ENCODE measurements around the gene ROGDI. TPM values are rescaled to one million over a fixed set of nuclear protein-coding genes. Genes with fewer than 3 reads are reported as not detected.

Gene ROGDI
- polyA plus RNA-seq, 1 donor (not counting 4 experiments of a cell fraction or from before 2014, with no cell fraction given), result 20.5 TPM

- no peaks in the 10 kb centered on the region for H3K27me3 ChIP-seq (ENCODE audit: control insufficient read depth, extremely low read depth, insufficient read depth, low read length)
- no peaks in the 10 kb centered on the region for H3K4me1 ChIP-seq (ENCODE audit: control insufficient read depth, extremely low read depth, insufficient read depth, low read length)
- no peak overlapping the region for H3K4me3 ChIP-seq (ENCODE audit: control insufficient read depth in 2 of 3, extremely low read depth in 1 of 3, insufficient read depth in 2 of 3, low read depth in 1 of 3, low read length in 3 of 3)
- peaks cover 15% of the 10 kb centered on the region for H3K79me2 ChIP-seq (ENCODE audit: control insufficient read depth, insufficient read depth, low read length)
- no peaks in the 10 kb centered on the region for H3K9me1 ChIP-seq (ENCODE audit: control insufficient read depth, extremely low read depth, insufficient read depth, low read length)
- no peak for DNase-seq (ENCODE audit: low read depth, low spot score)
- no peak for FAIRE-seq
- H4K20me1 ChIP-seq (ENCODE audit: control insufficient read depth, extremely low read depth, insufficient read depth, low read length), result no peaks in the 10 kb centered on the region
- H3K4me2 ChIP-seq (ENCODE audit: control insufficient read depth, extremely low read depth, insufficient read depth, low read depth, low read length), result no peak overlapping the region
- H3K9me3 ChIP-seq (ENCODE audit: control insufficient read depth, low read depth, low read length), result no peaks in the 10 kb centered on the region
- TF ChIP-seq EZH2 (IDR thresholded peaks at IDR 0.05; ENCODE audit: low read length), result no peak
- no peak for TF ChIP-seq CTCF (optimal IDR thresholded peaks at IDR 0.05 in 1 of 3, IDR thresholded peaks at IDR 0.05 in 1 of 3, conservative IDR thresholded peaks at IDR 0.05 in 1 of 3; ENCODE audit: extremely low read depth in 1 of 3, insufficient read depth in 2 of 3, low read length in 3 of 3)
- no peak overlapping the region for H3K27ac ChIP-seq (ENCODE audit: control insufficient read depth, insufficient read depth, low read length)
- H3K36me3 ChIP-seq (ENCODE audit: control insufficient read depth in 2 of 2, extremely low read depth in 1 of 2, insufficient read depth in 2 of 2, low read length in 2 of 2), result peaks cover 32 to 43% of the 10 kb centered on the region in 2 experiments
- dilution Hi-C loops (cut with MboI; ENCODE audit: extremely low pct_ligation_motif_present, low sequenced_read_pairs), result no loop called here
- H2AFZ ChIP-seq (ENCODE audit: control insufficient read depth, low read length), result no peak overlapping the region
- H3K9ac ChIP-seq (ENCODE audit: control insufficient read depth, extremely low read depth, insufficient read depth, low read length), result no peak overlapping the region
These were observed 30.4 kb upstream of the ROGDI start for GRCh38 chr16:4832698-4833343.

- dilution Hi-C loops (cut with MboI; ENCODE audit: extremely low pct_ligation_motif_present, low sequenced_read_pairs), result no loop called here
- H3K27me3 ChIP-seq (ENCODE audit: control insufficient read depth, extremely low read depth, insufficient read depth, low read length), result no peaks in the 10 kb centered on the region
- no peaks in the 10 kb centered on the region for H3K9me1 ChIP-seq (ENCODE audit: control insufficient read depth, extremely low read depth, insufficient read depth, low read length)
- DNase-seq (ENCODE audit: low read depth, low spot score), result no peak
- H3K27ac ChIP-seq (ENCODE audit: control insufficient read depth, insufficient read depth, low read length), result no peak overlapping the region
- H3K4me2 ChIP-seq (ENCODE audit: control insufficient read depth, extremely low read depth, insufficient read depth, low read depth, low read length), result no peak overlapping the region
- H4K20me1 ChIP-seq (ENCODE audit: control insufficient read depth, extremely low read depth, insufficient read depth, low read length), result no peaks in the 10 kb centered on the region
- no peaks in the 10 kb centered on the region for H3K4me1 ChIP-seq (ENCODE audit: control insufficient read depth, extremely low read depth, insufficient read depth, low read length)
- no peak overlapping the region for H3K9ac ChIP-seq (ENCODE audit: control insufficient read depth, extremely low read depth, insufficient read depth, low read length)
- no peaks in the 10 kb centered on the region for H3K9me3 ChIP-seq (ENCODE audit: control insufficient read depth, low read depth, low read length)
- peaks cover 39 to 50% of the 10 kb centered on the region in 2 experiments for H3K36me3 ChIP-seq (ENCODE audit: control insufficient read depth in 2 of 2, extremely low read depth in 1 of 2, insufficient read depth in 2 of 2, low read length in 2 of 2)
- no peak for FAIRE-seq
- no peak overlapping the region for H2AFZ ChIP-seq (ENCODE audit: control insufficient read depth, low read length)
- no peak overlapping the region for H3K4me3 ChIP-seq (ENCODE audit: control insufficient read depth in 2 of 3, extremely low read depth in 1 of 3, insufficient read depth in 2 of 3, low read depth in 1 of 3, low read length in 3 of 3)
- TF ChIP-seq EZH2 (IDR thresholded peaks at IDR 0.05; ENCODE audit: low read length) (no peak), CTCF (optimal IDR thresholded peaks at IDR 0.05 in 1 of 3, IDR thresholded peaks at IDR 0.05 in 1 of 3, conservative IDR thresholded peaks at IDR 0.05 in 1 of 3; ENCODE audit: extremely low read depth in 1 of 3, insufficient read depth in 2 of 3, low read length in 3 of 3) (no peak)
- H3K79me2 ChIP-seq (ENCODE audit: control insufficient read depth, insufficient read depth, low read length), result peaks cover 16% of the 10 kb centered on the region
These were observed 29.2 kb upstream of the ROGDI start for GRCh38 chr16:4831616-4832015.
